Measurements from ENCODE around the gene GALNTL6. TPM values are rescaled to one million over a fixed set of nuclear protein-coding genes. Genes with fewer than 3 reads are reported as not detected.
"Not testable (repeated sequence)": the region's sequence is repeated elsewhere in the genome, so short reads cannot be mapped to it uniquely, and the experiment has no call there.

GALNTL6 gene
- total RNA-seq, 8 experiments from 2014 or later, result 2.4 to 22.2 (median 14.2) TPM

- peaks cover 3 to 27% of the 10 kb centered on the region in 2 donors for H3K4me1 ChIP-seq (replicated peaks in 1 of 2)
Measured at GRCh38 chr4:172858731-172859230, 1045.6 kb downstream of the GALNTL6 start.

GRCh38 chr4:172865103-172865502 lies 1051.9 kb downstream of the GALNTL6 start:
- in situ Hi-C loops (cut with MboI; ENCODE audit: low pct_unique_long_range_greater_than_20kb in 2 of 9, low sequenced_read_pairs in 9 of 9, unreplicated experiment in 9 of 9), result no loop called here
- no peak for ATAC-seq (replicated peaks in 6 of 8)
- Histone ChIP-seq H3K4me3 (no peak overlapping the region), H3K27ac (no peak overlapping the region), H3K4me1 (replicated peaks in 1 of 2) (peaks cover 22 to 28% of the 10 kb centered on the region in 2 donors)
- WGBS, 10 experiments, result 0 to 100% (median 50%) methylated on average over 1 to 2 of the region's 2 CpGs; no CpG with 5 or more reads in 2 of the 10 experiments

More at GRCh38 chr4:172858731-172859230, 1045.6 kb downstream of the GALNTL6 start:
- H3K4me3 ChIP-seq, result no peak overlapping the region
- no peak for ATAC-seq (replicated peaks in 6 of 8)
- 7 to 100% (median 79%) methylated on average over 1 to 3 of the region's 3 CpGs for WGBS, 10 experiments
- H3K27ac ChIP-seq, result no peak overlapping the region
- in situ Hi-C loops (cut with MboI; ENCODE audit: low pct_unique_long_range_greater_than_20kb in 2 of 9, low sequenced_read_pairs in 9 of 9, unreplicated experiment in 9 of 9), result no loop called here

- Histone ChIP-seq H3K4me1 (replicated peaks in 1 of 2) (peaks cover 22 to 28% of the 10 kb centered on the region in 2 donors), H3K27ac (no peak overlapping the region), H3K4me3 (no peak overlapping the region)
- WGBS, 10 experiments, result 10 to 92% (median 82%) methylated on average over 1 to 4 of the region's 4 CpGs
- in situ Hi-C loops (cut with MboI; ENCODE audit: low pct_unique_long_range_greater_than_20kb in 2 of 9, low sequenced_read_pairs in 9 of 9, unreplicated experiment in 9 of 9), result no loop called here
- no peak for ATAC-seq (replicated peaks in 6 of 8)
Measured at GRCh38 chr4:172865531-172866127, 1052.4 kb downstream of the GALNTL6 start.

- H3K27ac ChIP-seq, result no peak overlapping the region
- WGBS, 10 experiments, result 14 to 100% (median 83%) methylated on average over 1 to 4 of the region's 4 CpGs
- in situ Hi-C loops (cut with MboI; ENCODE audit: low pct_unique_long_range_greater_than_20kb in 2 of 9, low sequenced_read_pairs in 9 of 9, unreplicated experiment in 9 of 9), result no loop called here
- peaks cover 22 to 28% of the 10 kb centered on the region in 2 donors for H3K4me1 ChIP-seq (replicated peaks in 1 of 2)
- no peak overlapping the region for H3K4me3 ChIP-seq
- no peak for ATAC-seq (replicated peaks in 6 of 8)
Measured at GRCh38 chr4:172866421-172866820, 1053.2 kb downstream of the GALNTL6 start.

GRCh38 chr4:172867835-172868234 lies 1054.6 kb downstream of the GALNTL6 start:
- in situ Hi-C loops (cut with MboI; ENCODE audit: low pct_unique_long_range_greater_than_20kb in 2 of 9, low sequenced_read_pairs in 9 of 9, unreplicated experiment in 9 of 9), result no loop called here
- peak in 6 of 8 experiments; percentile 14 to 88 (median 48) for ATAC-seq (replicated peaks in 6 of 8)
- WGBS, 10 experiments, result 0 to 100% (median 68%) methylated on average over 1 to 2 of the region's 2 CpGs
- no peak overlapping the region for H3K27ac ChIP-seq
- H3K4me1 ChIP-seq (replicated peaks in 1 of 2), result peaks cover 22 to 28% of the 10 kb centered on the region in 2 donors
- H3K4me3 ChIP-seq, result no peak overlapping the region

- peaks cover 22 to 28% of the 10 kb centered on the region in 2 donors for H3K4me1 ChIP-seq (replicated peaks in 1 of 2)
- H3K4me3 ChIP-seq, result no peak overlapping the region
- 0 to 57% (median 24%) methylated on average over 1 of the region's 1 CpG; no CpG with 5 or more reads in 2 of the 10 experiments for WGBS, 10 experiments
- no peak overlapping the region for H3K27ac ChIP-seq
- ATAC-seq (replicated peaks in 6 of 8), result peak in 3 of 8 experiments; percentile 11 to 23 (median 15)
- in situ Hi-C loops (cut with MboI; ENCODE audit: low pct_unique_long_range_greater_than_20kb in 2 of 9, low sequenced_read_pairs in 9 of 9, unreplicated experiment in 9 of 9), result no loop called here
Measured at GRCh38 chr4:172868271-172868670, 1055.1 kb downstream of the GALNTL6 start.

- Histone ChIP-seq H3K27ac (no peak overlapping the region), H3K4me1 (replicated peaks in 1 of 2) (peaks cover 22 to 28% of the 10 kb centered on the region in 2 donors), H3K4me3 (no peak overlapping the region)
- ATAC-seq (replicated peaks in 6 of 8), result no peak
- in situ Hi-C loops (cut with MboI; ENCODE audit: low pct_unique_long_range_greater_than_20kb in 2 of 9, low sequenced_read_pairs in 9 of 9, unreplicated experiment in 9 of 9), result no loop called here
- 17 to 100% (median 66%) methylated on average over 1 of the region's 1 CpG; no CpG with 5 or more reads in 2 of the 10 experiments for WGBS, 10 experiments
Measured at GRCh38 chr4:172869621-172870268, 1056.5 kb downstream of the GALNTL6 start.

GRCh38 chr4:172871381-172871780 lies 1058.2 kb downstream of the GALNTL6 start:
- ATAC-seq (replicated peaks in 6 of 8), result no peak
- Histone ChIP-seq H3K4me3 (no peak overlapping the region), H3K27ac (no peak overlapping the region), H3K4me1 (replicated peaks in 1 of 2) (peaks cover 17 to 28% of the 10 kb centered on the region in 2 donors)
- in situ Hi-C loops (cut with MboI; ENCODE audit: low pct_unique_long_range_greater_than_20kb in 2 of 9, low sequenced_read_pairs in 9 of 9, unreplicated experiment in 9 of 9), result no loop called here

- H3K4me1 ChIP-seq (replicated peaks in 1 of 2), result no peaks in the 10 kb centered on the region
- in situ Hi-C loops (cut with MboI; ENCODE audit: low pct_unique_long_range_greater_than_20kb in 2 of 9, low sequenced_read_pairs in 9 of 9, unreplicated experiment in 9 of 9), result no loop called here
- no peak overlapping the region for H3K27ac ChIP-seq
- peak in 3 of 8 experiments; percentile 78 to 94 (median 79) for ATAC-seq (replicated peaks in 6 of 8)
- no peak overlapping the region for H3K4me3 ChIP-seq
- WGBS, 10 experiments, result 49 to 100% (median 80%) methylated on average over 1 to 3 of the region's 3 CpGs; no CpG with 5 or more reads in 1 of the 10 experiments
Measured at GRCh38 chr4:172874944-172875343, 1061.7 kb downstream of the GALNTL6 start.

- Histone ChIP-seq H3K27ac (no peak overlapping the region), H3K4me1 (replicated peaks in 1 of 2) (no peaks in the 10 kb centered on the region), H3K4me3 (no peak overlapping the region)
- 20 to 75% (median 25%) methylated on average over 1 to 2 of the region's 2 CpGs; no CpG with 5 or more reads in 2 of the 10 experiments for WGBS, 10 experiments
- ATAC-seq (replicated peaks in 6 of 8), result peak in 2 of 8 experiments; percentile 49 to 92
- in situ Hi-C loops (cut with MboI; ENCODE audit: low pct_unique_long_range_greater_than_20kb in 2 of 9, low sequenced_read_pairs in 9 of 9, unreplicated experiment in 9 of 9), result no loop called here
Measured at GRCh38 chr4:172876394-172876793, 1063.2 kb downstream of the GALNTL6 start.

- in situ Hi-C loops (cut with MboI; ENCODE audit: low pct_unique_long_range_greater_than_20kb in 2 of 9, low sequenced_read_pairs in 9 of 9, unreplicated experiment in 9 of 9), result no loop called here
- no peaks in the 10 kb centered on the region for H3K4me1 ChIP-seq (replicated peaks in 1 of 2)
- no peak for ATAC-seq (replicated peaks in 6 of 8)
- 1 to 100% (median 82%) methylated on average over 1 to 6 of the region's 6 CpGs for WGBS, 10 experiments
- no peak overlapping the region for H3K27ac ChIP-seq
- no peak overlapping the region for H3K4me3 ChIP-seq
Measured at GRCh38 chr4:172881645-172882044, 1068.4 kb downstream of the GALNTL6 start.

- H3K27ac ChIP-seq; ATAC-seq (replicated peaks in 6 of 8); in situ Hi-C loops (cut with MboI; ENCODE audit: low pct_unique_long_range_greater_than_20kb in 2 of 9, low sequenced_read_pairs in 9 of 9, unreplicated experiment in 9 of 9); H3K4me3 ChIP-seq; H3K4me1 ChIP-seq (replicated peaks in 1 of 2): not testable (repeated sequence)
- WGBS, 10 experiments, result 36 to 100% (median 96%) methylated on average over 1 to 3 of the region's 3 CpGs; no CpG with 5 or more reads in 1 of the 10 experiments
Measured at GRCh38 chr4:172887358-172887757, 1074.2 kb downstream of the GALNTL6 start.

GRCh38 chr4:172887959-172888358 lies 1074.8 kb downstream of the GALNTL6 start:
- 6 to 100% (median 72%) methylated on average over 1 to 2 of the region's 2 CpGs; no CpG with 5 or more reads in 2 of the 10 experiments for WGBS, 10 experiments
- no peaks in the 10 kb centered on the region for H3K4me1 ChIP-seq (replicated peaks in 1 of 2)
- H3K4me3 ChIP-seq, result no peak overlapping the region
- in situ Hi-C loops (cut with MboI; ENCODE audit: low pct_unique_long_range_greater_than_20kb in 2 of 9, low sequenced_read_pairs in 9 of 9, unreplicated experiment in 9 of 9), result no loop called here
- H3K27ac ChIP-seq, result no peak overlapping the region
- no peak for ATAC-seq (replicated peaks in 6 of 8)

All from motor neuron (in vitro differentiated cells).